Gastrocnemius medialis (tissue), 4 donors: ENCODE results near the gene PDF. TPM values are rescaled to one million over a fixed set of nuclear protein-coding genes. Genes with fewer than 3 reads are reported as not detected.

Source experiments
- ATAC-seq, 2 donors: fragments of 150-250 bp; one replicate each; pipeline ENCODE4 v1.9.1; 2016
- DNase-seq, 2 donors: peaks; one replicate each; pipeline ENCODE4 v3.0.0-alpha.2; 2019
- H3K27ac ChIP-seq, 4 donors: fragments of 200-600 bp; sonication (generic); 1 replicate in 1 of 4; 2 replicates in 3 of 4; pipeline ENCODE4 v1.5.1; 2016 to 2018; ENCODE audit warnings: mild to moderate bottlenecking in 2 of 4, moderate library complexity in 1 of 4
- H3K27me3 ChIP-seq, 3 donors: fragments of 200-600 bp; sonication (generic) in 2 of 3; 1 replicate in 1 of 3; 2 replicates in 2 of 3; pipeline versions ENCODE4 v1.5.1 to v1.6.0; 2016 to 2019; ENCODE audit warnings: mild to moderate bottlenecking in 1 of 3, moderate library complexity in 1 of 3
- H3K36me3 ChIP-seq, 2 donors: fragments of 200-600 bp; sonication (generic) in 1 of 2; one replicate each; pipeline ENCODE4 v1.5.1; 2017 to 2018
- H3K4me1 ChIP-seq, 2 donors: fragments of 200-600 bp; sonication (generic) in 1 of 2; one replicate each; pipeline ENCODE4 v1.5.1; 2016 to 2017; ENCODE audit warnings: mild to moderate bottlenecking in 2 of 2
- H3K4me3 ChIP-seq, 4 donors: fragments of 200-600 bp; sonication (generic) in 3 of 4; 1 replicate in 1 of 4; 2 replicates in 3 of 4; pipeline ENCODE4 v1.5.1; 2016 to 2019; ENCODE audit warnings: mild to moderate bottlenecking in 2 of 4
- H3K9me3 ChIP-seq, 3 donors: fragments of 200-600 bp; sonication (generic) in 2 of 3; 1 replicate in 1 of 3; 2 replicates in 2 of 3; pipeline ENCODE4 v1.5.1; 2016 to 2019
- CTCF ChIP-seq, 5 experiments: fragments of 450-650 bp in 3 of 5; fragments of 200-600 bp in 2 of 5; sonication (generic) in 2 of 5; IDR thresholded peaks in 4 of 5; conservative IDR thresholded peaks in 1 of 5; 1 replicate in 4 of 5; 2 replicates in 1 of 5; pipeline ENCODE4 v1.5.1; 2016 to 2019; ENCODE audit warnings: antibody characterized with exemption in 5 of 5, mild to moderate bottlenecking in 3 of 5, moderate library complexity in 3 of 5
- POLR2A ChIP-seq, 2 donors: fragments of 450-650 bp; IDR thresholded peaks; one replicate each; pipeline ENCODE4 v1.6.1; 2017; ENCODE audit warnings: antibody characterized with exemption in 2 of 2, mild to moderate bottlenecking in 2 of 2, moderate library complexity in 2 of 2
- in situ Hi-C, 4 donors: fragments of 200-750 bp; cut with MboI; loops; one replicate each; pipeline versions ENCODE4 v1.15.0 to v1.8.0; 2017; ENCODE audit warnings: low sequenced_read_pairs in 4 of 4
- intact Hi-C: fragments of 100-400 bp; cut with DNase I; formaldehyde crosslinking; loops from one replicate; pipeline ENCODE4 v1.15.1; 2023; ENCODE audit warnings: low total_unique reads
- total RNA-seq, 4 donors: library from RNA; depleted of rRNA; stranded (reverse); fragments of >200 nt; gene quantifications; one replicate each; pipeline versions ENCODE4 v1.1.0 to v1.2.3, GENCODE V29; 2016

The PDF gene
- total RNA-seq, result 10 to 100 TPM; 11.0 to 23.1 (median 16.8) TPM

GRCh38 chr16:69330286-69331109, at the start of gene PDF:
Gene PDF (minus strand): TSS chr16:69330588. CDS start chr16:69330570, 18 bp downstream.
- peaks cover 0 to 40% of the 10 kb centered on the region in 2 donors for H3K36me3 ChIP-seq
- intact Hi-C loops, result loop anchor here (1.0 kb wide), 2 partner anchors 9 to 19 kb away; partner anchors contain the start of genes COG8, NIP7 and VPS4A

GRCh38 chr16:69378760-69379159, 48.4 kb upstream of the PDF start:
- Histone ChIP-seq H3K4me3 (no peak overlapping the region), H3K36me3 (peaks cover 0 to 46% of the 10 kb centered on the region in 2 donors), H3K27me3 (no peaks in the 10 kb centered on the region), H3K4me1 (no peaks in the 10 kb centered on the region), H3K9me3 (no peaks in the 10 kb centered on the region), H3K27ac (no peak overlapping the region)
- in situ Hi-C loops (loop anchor here in 1 of 4 donors (25.0 kb wide), 1 partner anchor 384 kb away; the partner anchor contains the start of genes NOB1 and WWP2), intact Hi-C loops (no loop called here)
- TF ChIP-seq CTCF (IDR thresholded peaks at IDR 0.05 in 4 of 5, conservative IDR thresholded peaks at IDR 0.05 in 1 of 5) (no peak), POLR2A (IDR thresholded peaks at IDR 0.05) (no peak)
- ATAC-seq (no peak), DNase-seq (no peak)

More at GRCh38 chr16:69330286-69331109, at the start of gene PDF:
- Histone ChIP-seq H3K4me1 (peaks cover 46 to 52% of the 10 kb centered on the region in 2 donors), H3K27ac (peak within 1 kb of the TSS; percentile 82 to 99 (median 95)), H3K9me3 (no peaks in the 10 kb centered on the region), H3K4me3 (peak within 1 kb of the TSS; percentile 73 to 100 (median 93)), H3K27me3 (no peaks in the 10 kb centered on the region)
- TF ChIP-seq CTCF (IDR thresholded peaks at IDR 0.05 in 4 of 5, conservative IDR thresholded peaks at IDR 0.05 in 1 of 5) (peak in 1 of 5 experiments; percentile 22), POLR2A (IDR thresholded peaks at IDR 0.05) (peak; percentile 71 to 84)
- DNase-seq (peak; percentile 89), ATAC-seq (peak; percentile 86 to 93)
- in situ Hi-C loops, result no loop called here

GRCh38 chr16:69378036-69378435, 47.6 kb upstream of the PDF start:
- no peaks in the 10 kb centered on the region for H3K9me3 ChIP-seq
- in situ Hi-C loops, result loop anchor here in 1 of 4 donors (25.0 kb wide), 1 partner anchor 384 kb away; the partner anchor contains the start of genes NOB1 and WWP2
- no peak overlapping the region for H3K27ac ChIP-seq
- H3K36me3 ChIP-seq, result peaks cover 0 to 40% of the 10 kb centered on the region in 2 donors
- no peak overlapping the region for H3K4me3 ChIP-seq
- H3K27me3 ChIP-seq, result no peaks in the 10 kb centered on the region
- TF ChIP-seq CTCF (IDR thresholded peaks at IDR 0.05 in 4 of 5, conservative IDR thresholded peaks at IDR 0.05 in 1 of 5) (no peak), POLR2A (IDR thresholded peaks at IDR 0.05) (no peak)
- H3K4me1 ChIP-seq, result no peaks in the 10 kb centered on the region
- DNase-seq, result no peak
- intact Hi-C loops, result no loop called here
- no peak for ATAC-seq

- H3K27me3 ChIP-seq, result no peaks in the 10 kb centered on the region
- ATAC-seq (no peak), DNase-seq (no peak)
- no peaks in the 10 kb centered on the region for H3K9me3 ChIP-seq
- H3K36me3 ChIP-seq, result peaks cover 0 to 29% of the 10 kb centered on the region in 2 donors
- H3K27ac ChIP-seq, result no peak overlapping the region
- no peaks in the 10 kb centered on the region for H3K4me1 ChIP-seq
- intact Hi-C loops (no loop called here), in situ Hi-C loops (loop anchor here in 1 of 4 donors (25.0 kb wide), 1 partner anchor 386 kb away; the partner anchor contains the start of genes NOB1 and WWP2)
- no peak overlapping the region for H3K4me3 ChIP-seq
- TF ChIP-seq POLR2A (IDR thresholded peaks at IDR 0.05) (no peak), CTCF (IDR thresholded peaks at IDR 0.05 in 4 of 5, conservative IDR thresholded peaks at IDR 0.05 in 1 of 5) (no peak)
Observed at GRCh38 chr16:69376393-69377059, 46.1 kb upstream of the PDF start.
